ACC112 (cell line): Measurements from ENCODE around the gene GPR180.

Experiments
- H2AFZ ChIP-seq: fragments of 200-600 bp; sonication (generic); one replicate; pipeline ENCODE4 v1.6.0; 2017; ENCODE audit warnings: antibody characterized with exemption, low read length; ENCODE audit not compliant: unreplicated experiment
- H3K27ac ChIP-seq: fragments of 200-600 bp; sonication (generic); 2 replicates; pipeline ENCODE4 v1.5.1; 2014; ENCODE audit warnings: low read depth, mild to moderate bottlenecking, antibody characterized with exemption, low read length, moderate library complexity
- H3K27me3 ChIP-seq: fragments of 200-600 bp; sonication (generic); 2 replicates; pipeline ENCODE4 v1.6.1; 2014; ENCODE audit warnings: mild to moderate bottlenecking, antibody characterized with exemption, low read length, moderate library complexity, mixed read lengths; ENCODE audit not compliant: insufficient read depth
- H3K36me3 ChIP-seq: fragments of 200-600 bp; sonication (generic); 2 replicates; pipeline ENCODE4 v1.6.1; 2016; ENCODE audit warnings: mild to moderate bottlenecking, antibody characterized with exemption, low read length, moderate library complexity, mixed read lengths; ENCODE audit not compliant: insufficient read depth
- H3K4me1 ChIP-seq: fragments of 200-600 bp; sonication (generic); one replicate; pipeline ENCODE4 v1.6.1; 2016; ENCODE audit warnings: low read length, mixed read lengths; ENCODE audit not compliant: insufficient read depth, unreplicated experiment, control insufficient read depth
- H3K4me3 ChIP-seq: fragments of 200-600 bp; sonication (generic); 2 replicates; pipeline ENCODE4 v1.5.1; 2014; ENCODE audit warnings: mild to moderate bottlenecking, low read depth, low read length
- H3K79me2 ChIP-seq: fragments of 200-600 bp; sonication (generic); one replicate; pipeline ENCODE4 v1.6.0; 2016; ENCODE audit warnings: low read length; ENCODE audit not compliant: control insufficient read depth, unreplicated experiment, insufficient read depth

The GPR180 gene

DNA sequence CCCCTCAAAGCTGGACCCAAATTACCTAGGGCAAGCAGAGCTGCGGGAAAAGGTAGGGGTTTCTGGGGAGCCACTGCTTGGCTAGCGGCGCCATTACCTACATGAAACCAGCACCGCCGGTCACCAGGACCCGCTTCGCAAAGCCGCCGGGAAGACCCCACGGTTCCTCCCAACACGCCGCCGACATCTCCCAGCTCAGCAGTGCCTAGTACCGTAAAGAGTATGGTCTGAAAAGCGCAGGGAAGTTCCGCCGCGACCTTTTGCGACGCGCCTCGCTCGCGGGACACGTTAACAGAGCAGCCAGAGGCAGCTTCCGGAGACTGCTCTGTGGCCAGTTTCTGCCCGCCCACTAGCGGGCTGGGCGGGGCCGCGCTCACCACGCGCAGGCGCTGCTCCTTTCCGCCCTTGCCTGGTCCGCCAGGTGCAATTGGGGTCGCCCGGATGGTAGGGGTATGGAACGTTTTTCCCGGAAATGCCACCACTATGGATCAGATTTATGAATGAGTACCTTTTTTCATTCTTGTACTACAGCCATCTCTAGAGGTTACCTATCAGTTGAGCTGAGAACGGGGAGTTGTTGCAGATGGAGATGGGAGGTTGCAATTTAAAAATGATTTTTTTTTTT, 5.6 kb upstream of the GPR180 start, which contains the start of gene TGDS:
Gene TGDS (minus strand): TSS at position 203 of the 625 bp plus-strand sequence. CDS start 16 bp downstream, at position 187.
- H3K4me3 ChIP-seq: peak within 1 kb of the TSS; percentile 98
- peaks cover 29% of the 10 kb centered on the region for H3K79me2 ChIP-seq
- peak within 1 kb of the TSS; percentile 96 for H2AFZ ChIP-seq
- no peaks in the 10 kb centered on the region for H3K27me3 ChIP-seq
- H3K36me3 ChIP-seq: 0 out of 2 replicates have a peak, but pooled peaks cover 6% of the 10 kb centered on the region
- peaks cover 16% of the 10 kb centered on the region for H3K4me1 ChIP-seq
- peak within 1 kb of the TSS; percentile 37; the same call in 1 of the 2 replicates for H3K27ac ChIP-seq

DNA sequence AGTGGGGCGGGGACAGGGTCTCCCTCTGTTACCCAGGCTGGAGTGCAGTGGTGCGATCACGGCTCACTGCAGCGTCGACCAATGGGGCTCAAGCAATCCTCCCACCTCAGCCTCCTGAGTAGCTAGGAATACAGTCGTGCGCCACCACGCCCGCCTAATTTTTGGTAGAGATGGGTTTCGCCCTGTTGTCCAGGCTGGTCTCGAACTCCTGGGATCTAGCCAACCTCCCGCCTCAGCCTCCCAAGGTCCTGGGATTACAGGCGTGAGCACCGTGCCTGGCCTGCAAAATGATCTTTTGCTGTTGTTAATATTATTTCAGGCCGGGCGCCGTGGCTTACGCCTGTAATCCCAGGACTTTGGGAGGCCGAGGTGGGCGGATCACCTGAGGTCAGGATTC, 5.1 kb upstream of the GPR180 start:
- Histone ChIP-seq H2AFZ (peak overlapping the region; percentile 78), H3K27me3 (no peaks in the 10 kb centered on the region), H3K79me2 (peaks cover 29% of the 10 kb centered on the region), H3K27ac (no peak overlapping the region), H3K4me3 (peak overlapping the region; percentile 98), H3K4me1 (peaks cover 16% of the 10 kb centered on the region), H3K36me3 (0 out of 2 replicates have a peak, but pooled peaks cover 6% of the 10 kb centered on the region)

GRCh38 chr13:94598281-94598680, 3.4 kb upstream of the GPR180 start:
- Histone ChIP-seq H2AFZ (no peak overlapping the region), H3K36me3 (no peaks in the 10 kb centered on the region), H3K4me3 (no peak overlapping the region)

GRCh38 chr13:94599877-94600276, 1.8 kb upstream of the GPR180 start:
- Histone ChIP-seq H2AFZ (no peak overlapping the region), H3K4me1 (peaks cover 5% of the 10 kb centered on the region), H3K36me3 (no peaks in the 10 kb centered on the region), H3K27ac (no peak overlapping the region), H3K79me2 (peaks cover 39% of the 10 kb centered on the region), H3K27me3 (no peaks in the 10 kb centered on the region), H3K4me3 (no peak overlapping the region)

More at GRCh38 chr13:94598281-94598680, 3.4 kb upstream of the GPR180 start:
- Histone ChIP-seq H3K27ac (no peak overlapping the region), H3K27me3 (no peaks in the 10 kb centered on the region), H3K79me2 (peaks cover 40% of the 10 kb centered on the region), H3K4me1 (peaks cover 18% of the 10 kb centered on the region)

DNA sequence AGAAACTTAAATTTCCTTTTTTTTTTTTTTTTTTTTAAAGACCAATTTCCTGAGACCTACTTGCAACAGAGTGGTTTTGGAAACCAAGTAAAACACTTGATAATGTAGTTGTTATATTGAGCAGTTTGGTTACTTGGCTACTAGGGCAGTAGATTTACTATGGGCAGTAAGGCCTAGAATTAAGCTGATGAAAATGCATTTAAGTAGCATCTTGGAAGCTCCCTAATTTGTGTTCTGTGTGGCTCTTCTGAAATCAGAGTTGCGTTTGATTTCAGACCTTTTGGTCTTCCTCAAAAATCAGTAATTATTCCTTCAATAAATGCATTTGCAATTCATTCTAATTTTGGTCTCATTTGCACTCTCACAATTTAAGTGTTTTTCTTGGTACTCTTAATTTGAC, 810 bp downstream of the GPR180 start:
- H3K27me3 ChIP-seq: no peaks in the 10 kb centered on the region
- peak overlapping the region; percentile 95 for H3K4me3 ChIP-seq
- H3K4me1 ChIP-seq: peaks cover 8% of the 10 kb centered on the region
- no peak overlapping the region for H2AFZ ChIP-seq
- peaks cover 17% of the 10 kb centered on the region; the same call in 1 of the 2 replicates for H3K36me3 ChIP-seq
- H3K27ac ChIP-seq: peak overlapping the region; percentile 37
- peaks cover 48% of the 10 kb centered on the region for H3K79me2 ChIP-seq

- Histone ChIP-seq H3K36me3 (peaks cover 48% of the 10 kb centered on the region), H3K4me3 (no peak overlapping the region), H3K27ac (no peak overlapping the region), H2AFZ (no peak overlapping the region), H3K4me1 (peaks cover 17% of the 10 kb centered on the region), H3K79me2 (peaks cover 56% of the 10 kb centered on the region), H3K27me3 (no peaks in the 10 kb centered on the region)
Observed at GRCh38 chr13:94607056-94607455, 5.4 kb downstream of the GPR180 start.

- H3K27ac ChIP-seq: no peak overlapping the region
- no peaks in the 10 kb centered on the region for H3K27me3 ChIP-seq
- peaks cover 52% of the 10 kb centered on the region for H3K36me3 ChIP-seq
- peaks cover 17% of the 10 kb centered on the region for H3K4me1 ChIP-seq
- no peak overlapping the region for H3K4me3 ChIP-seq
- H2AFZ ChIP-seq: no peak overlapping the region
- H3K79me2 ChIP-seq: peaks cover 47% of the 10 kb centered on the region
Observed at GRCh38 chr13:94607939-94608338, 6.3 kb downstream of the GPR180 start.

DNA sequence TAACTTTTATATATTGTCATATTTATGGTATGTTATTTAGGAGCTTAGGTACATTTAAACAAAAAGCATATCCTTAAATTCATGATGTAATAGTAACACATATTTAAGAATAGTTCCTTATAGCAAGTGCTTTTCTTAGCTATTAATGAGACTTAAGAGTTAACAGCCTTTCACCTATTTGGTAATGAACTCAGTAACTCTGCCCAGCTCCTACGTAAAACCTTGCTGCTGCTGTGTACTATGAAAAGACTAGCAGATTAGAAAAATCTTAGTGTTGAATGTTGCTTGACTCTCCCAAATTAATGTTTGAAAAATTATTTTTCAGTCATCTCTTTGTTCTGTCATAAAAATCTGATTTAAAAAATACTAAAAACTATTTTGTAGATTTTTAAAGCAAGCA, 6.9 kb downstream of the GPR180 start:
- H3K36me3 ChIP-seq: peaks cover 54% of the 10 kb centered on the region
- no peak overlapping the region for H3K27ac ChIP-seq
- H3K4me1 ChIP-seq: peaks cover 13% of the 10 kb centered on the region
- no peak overlapping the region for H2AFZ ChIP-seq
- H3K4me3 ChIP-seq: no peak overlapping the region
- H3K27me3 ChIP-seq: no peaks in the 10 kb centered on the region
- H3K79me2 ChIP-seq: peaks cover 41% of the 10 kb centered on the region

DNA sequence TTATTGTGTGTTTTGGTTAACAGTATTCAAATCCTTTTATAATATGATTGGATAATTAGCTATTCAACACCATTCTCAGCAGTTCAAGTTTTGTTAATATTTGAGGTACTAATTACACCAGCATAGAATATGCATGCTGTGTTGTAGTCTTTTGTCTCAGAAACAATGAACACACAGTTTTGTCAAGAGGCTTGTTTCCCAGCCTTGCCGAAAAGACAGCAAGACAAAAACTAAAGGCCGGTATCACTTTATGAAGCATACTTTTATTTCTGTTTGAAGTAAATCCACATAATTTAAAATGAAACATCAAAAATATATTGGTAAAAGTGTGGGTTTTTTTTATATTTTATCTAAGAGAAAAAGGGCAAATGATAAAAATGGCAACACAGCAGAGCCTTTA, 7.5 kb downstream of the GPR180 start:
- peaks cover 13% of the 10 kb centered on the region for H3K4me1 ChIP-seq
- peaks cover 37% of the 10 kb centered on the region for H3K79me2 ChIP-seq
- no peak overlapping the region for H3K27ac ChIP-seq
- H3K27me3 ChIP-seq: no peaks in the 10 kb centered on the region
- no peak overlapping the region for H3K4me3 ChIP-seq
- peaks cover 54% of the 10 kb centered on the region for H3K36me3 ChIP-seq
- no peak overlapping the region for H2AFZ ChIP-seq

DNA sequence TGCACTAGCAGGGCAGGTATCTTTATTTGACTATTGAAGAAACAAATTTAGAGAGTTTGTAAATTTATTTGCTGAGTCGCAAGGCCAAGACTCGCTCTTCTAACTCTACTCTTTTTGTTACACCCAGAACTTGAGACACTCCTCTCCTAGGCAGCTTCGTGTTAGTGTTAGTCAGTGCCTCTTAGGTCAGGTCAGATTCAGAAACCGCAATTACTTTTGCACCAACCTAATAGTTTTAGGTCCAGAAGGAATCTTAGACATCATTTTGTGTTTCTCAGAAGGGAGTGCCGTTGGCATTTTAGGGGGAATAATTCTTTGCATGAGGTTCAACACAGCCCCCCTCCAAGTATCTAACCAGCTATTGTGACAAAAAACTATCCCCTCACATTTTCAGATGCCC, 8.8 kb downstream of the GPR180 start:
- H2AFZ ChIP-seq: no peak overlapping the region
- no peaks in the 10 kb centered on the region for H3K27me3 ChIP-seq
- peaks cover 53% of the 10 kb centered on the region for H3K36me3 ChIP-seq
- H3K27ac ChIP-seq: no peak overlapping the region
- peaks cover 37% of the 10 kb centered on the region for H3K79me2 ChIP-seq
- no peak overlapping the region for H3K4me3 ChIP-seq
- H3K4me1 ChIP-seq: peaks cover 13% of the 10 kb centered on the region

- Histone ChIP-seq H3K4me1 (peaks cover 13% of the 10 kb centered on the region), H2AFZ (no peak overlapping the region), H3K27ac (no peak overlapping the region), H3K27me3 (no peaks in the 10 kb centered on the region), H3K4me3 (no peak overlapping the region), H3K79me2 (peaks cover 32% of the 10 kb centered on the region), H3K36me3 (peaks cover 41% of the 10 kb centered on the region)
Observed at GRCh38 chr13:94612050-94612449, 10.4 kb downstream of the GPR180 start.
